K562 (cell line): Measurements from ENCODE around the gene NUP43. TPM values are rescaled to one million over a fixed set of nuclear protein-coding genes. Genes with fewer than 3 reads are reported as not detected.

Experiments
- BCOR ChIP-seq: fragments of 450-650 bp; IDR thresholded peaks from 2 replicates; pipeline ENCODE4 v1.6.1; 2016
- CXXC5 ChIP-seq: fragments of 250-450 bp; sonication (Bioruptor Pico); IDR thresholded peaks from 2 replicates; pipeline ENCODE4 v1.8.0; 2022; ENCODE audit warnings: inconsistent platforms, mild to moderate bottlenecking, moderate library complexity
- DACH1 ChIP-seq: fragments of 450-650 bp; IDR thresholded peaks from 2 replicates; pipeline ENCODE4 v1.6.1; 2018; ENCODE audit not compliant: partially characterized antibody
- KLF1 ChIP-seq: fragments of 450-650 bp; IDR thresholded peaks from 2 replicates; pipeline ENCODE4 v1.6.1; 2016; ENCODE audit warnings: missing genetic modification characterization, missing compliant biosample characterization
- L3MBTL2 ChIP-seq: fragments of 450-650 bp; IDR thresholded peaks from 2 replicates; pipeline ENCODE4 v1.6.1; 2016; ENCODE audit warnings: mild to moderate bottlenecking, moderate library complexity
- PCBP2 ChIP-seq: fragments of 200-400 bp; formaldehyde crosslinking; IDR thresholded peaks from 2 replicates; pipeline ENCODE4 v1.6.1; 2018; ENCODE audit warnings: low read length, low read depth, mild to moderate bottlenecking, moderate library complexity; ENCODE audit not compliant: poor library complexity, severe bottlenecking
- PKNOX1 ChIP-seq: fragments of 450-650 bp; IDR thresholded peaks from 2 replicates; pipeline ENCODE4 v1.6.1; 2016
- PPARD ChIP-seq: fragments of 250-450 bp; sonication (Bioruptor Pico); IDR thresholded peaks from 2 replicates; pipeline ENCODE4 v1.8.0; 2022; ENCODE audit warnings: inconsistent platforms, mild to moderate bottlenecking, moderate library complexity
- SIRT6 ChIP-seq: IDR thresholded peaks from one replicate; pipeline ENCODE4 v1.6.1; 2012; ENCODE audit warnings: low read depth, mild to moderate bottlenecking, control low read depth, inconsistent platforms, low read length, moderate library complexity
- SREBF2 ChIP-seq: sonication (generic); formaldehyde crosslinking; IDR thresholded peaks from 2 replicates; pipeline ENCODE4 v1.4.0; 2020; ENCODE audit warnings: mild to moderate bottlenecking, missing genetic modification reagents
- TAF1 ChIP-seq: IDR thresholded peaks from 2 replicates; pipeline ENCODE4 v1.6.1; 2011; ENCODE audit warnings: mild to moderate bottlenecking, low read length, moderate library complexity; ENCODE audit not compliant: insufficient read depth, control insufficient read depth, severe bottlenecking; ENCODE audit errors: extremely low read depth
- TAF7 ChIP-seq: fragments of 450-650 bp; IDR thresholded peaks from 2 replicates; pipeline ENCODE4 v1.6.1; 2016; ENCODE audit warnings: missing genetic modification characterization, missing compliant biosample characterization
- TBL1XR1 ChIP-seq, 2 experiments: IDR thresholded peaks; 2 replicates each; pipeline ENCODE4 v1.6.1; 2012; ENCODE audit warnings: improper control_type of control experiment in 2 of 2, low read length in 2 of 2, mild to moderate bottlenecking in 1 of 2
- ZFPM2 ChIP-seq: fragments of 250-450 bp; sonication (Bioruptor Pico); IDR thresholded peaks from 2 replicates; pipeline ENCODE4 v1.5.1; 2022; ENCODE audit warnings: mild to moderate bottlenecking
- ZNF282 ChIP-seq: sonication (generic); formaldehyde crosslinking; IDR thresholded peaks from 2 replicates; pipeline ENCODE4 v1.8.1; 2023; ENCODE audit warnings: missing genetic modification reagents
- ZNF41 ChIP-seq: fragments of 250-450 bp; sonication (Bioruptor Pico); conservative IDR thresholded peaks from 2 replicates; pipeline ENCODE4 v1.4.0; 2020; ENCODE audit warnings: mild to moderate bottlenecking
- polyA plus RNA-seq, 8 experiments: library from polyadenylated mRNA; depleted of rRNA in 4 of 8; stranded (reverse) in 5 of 8; unstranded in 3 of 8; fragments of >200 nt; fragmentation: Nextera tagmentation in 2 of 8; fragmentation: Illumina TruSeq in 1 of 8; extraction: Ambion mirVana in 2 of 8; extraction: Trizol in 1 of 8; gene quantifications; 2 replicates each; pipeline versions ENCODE4 v1.2.1 to v1.2.3, GENCODE V29; 2011 to 2014; ENCODE audit warnings: inconsistent platforms in 1 of 8, missing spikeins in 1 of 8
- total RNA-seq, 7 experiments: library from RNA; depleted of rRNA in 6 of 7; stranded (reverse); fragments of >200 nt in 6 of 7; fragmentation: Illumina TruSeq in 2 of 7; extraction: Trizol in 2 of 7; gene quantifications; 2 replicates each; pipeline versions ENCODE4 v1.2.1 to v1.2.3, GENCODE V29; 2011 to 2021; ENCODE audit warnings: low replicate concordance in 1 of 7
- TF ChIP-seq, protein P1 (sequence below): sonication (generic); formaldehyde crosslinking; IDR thresholded peaks from 2 replicates; pipeline ENCODE4 v1.8.0; 2022; ENCODE audit warnings: mild to moderate bottlenecking, missing genetic modification reagents
- TF ChIP-seq, protein P2 (sequence below): fragments of 250-450 bp; sonication (Bioruptor Pico); IDR thresholded peaks from 2 replicates; pipeline ENCODE4 v1.8.0; 2021; ENCODE audit warnings: moderate library complexity, mild to moderate bottlenecking, inconsistent platforms
- TF ChIP-seq, protein P3 (sequence below): sonication (generic); formaldehyde crosslinking; IDR thresholded peaks from 2 replicates; pipeline ENCODE4 v1.8.0; 2022; ENCODE audit warnings: mild to moderate bottlenecking, missing genetic modification reagents
- TF ChIP-seq, protein P4 (sequence below): fragments of 450-650 bp; formaldehyde crosslinking; IDR thresholded peaks from 2 replicates; pipeline ENCODE4 v1.4.0; 2020; ENCODE audit warnings: mild to moderate bottlenecking, moderate library complexity

NUP43 gene
- total and polyA plus RNA-seq, 9 of the 15 experiments (the other 6 are each of a cell fraction or from before 2014, with no cell fraction given) = 28.9 to 136 (median 67.4) TPM

DNA sequence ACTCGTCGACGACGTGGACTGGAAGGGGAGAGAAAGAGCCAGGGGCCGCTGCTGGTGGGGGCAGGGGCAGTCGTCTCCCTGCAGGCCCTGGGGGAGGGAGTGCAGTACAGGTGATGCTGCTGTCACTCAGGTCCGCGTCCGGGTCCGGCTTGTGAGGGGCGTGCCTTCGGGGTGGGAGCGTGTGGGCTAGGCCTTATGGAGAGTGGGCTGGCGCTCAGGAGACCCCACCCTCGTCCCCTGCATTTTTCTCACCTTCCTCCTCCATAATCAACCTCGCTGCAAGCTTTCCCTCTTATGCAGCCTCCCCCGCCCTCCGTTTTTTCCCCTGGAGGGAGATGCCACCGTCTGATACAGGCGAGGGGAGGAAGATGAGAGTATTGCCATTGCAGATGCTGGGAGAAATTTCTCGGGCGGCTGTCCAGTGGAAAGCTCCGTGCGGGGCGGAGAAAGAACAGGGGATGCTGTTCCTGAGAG is 3.8 kb upstream of the NUP43 start (continued):
- TF ChIP-seq, protein P1, sequence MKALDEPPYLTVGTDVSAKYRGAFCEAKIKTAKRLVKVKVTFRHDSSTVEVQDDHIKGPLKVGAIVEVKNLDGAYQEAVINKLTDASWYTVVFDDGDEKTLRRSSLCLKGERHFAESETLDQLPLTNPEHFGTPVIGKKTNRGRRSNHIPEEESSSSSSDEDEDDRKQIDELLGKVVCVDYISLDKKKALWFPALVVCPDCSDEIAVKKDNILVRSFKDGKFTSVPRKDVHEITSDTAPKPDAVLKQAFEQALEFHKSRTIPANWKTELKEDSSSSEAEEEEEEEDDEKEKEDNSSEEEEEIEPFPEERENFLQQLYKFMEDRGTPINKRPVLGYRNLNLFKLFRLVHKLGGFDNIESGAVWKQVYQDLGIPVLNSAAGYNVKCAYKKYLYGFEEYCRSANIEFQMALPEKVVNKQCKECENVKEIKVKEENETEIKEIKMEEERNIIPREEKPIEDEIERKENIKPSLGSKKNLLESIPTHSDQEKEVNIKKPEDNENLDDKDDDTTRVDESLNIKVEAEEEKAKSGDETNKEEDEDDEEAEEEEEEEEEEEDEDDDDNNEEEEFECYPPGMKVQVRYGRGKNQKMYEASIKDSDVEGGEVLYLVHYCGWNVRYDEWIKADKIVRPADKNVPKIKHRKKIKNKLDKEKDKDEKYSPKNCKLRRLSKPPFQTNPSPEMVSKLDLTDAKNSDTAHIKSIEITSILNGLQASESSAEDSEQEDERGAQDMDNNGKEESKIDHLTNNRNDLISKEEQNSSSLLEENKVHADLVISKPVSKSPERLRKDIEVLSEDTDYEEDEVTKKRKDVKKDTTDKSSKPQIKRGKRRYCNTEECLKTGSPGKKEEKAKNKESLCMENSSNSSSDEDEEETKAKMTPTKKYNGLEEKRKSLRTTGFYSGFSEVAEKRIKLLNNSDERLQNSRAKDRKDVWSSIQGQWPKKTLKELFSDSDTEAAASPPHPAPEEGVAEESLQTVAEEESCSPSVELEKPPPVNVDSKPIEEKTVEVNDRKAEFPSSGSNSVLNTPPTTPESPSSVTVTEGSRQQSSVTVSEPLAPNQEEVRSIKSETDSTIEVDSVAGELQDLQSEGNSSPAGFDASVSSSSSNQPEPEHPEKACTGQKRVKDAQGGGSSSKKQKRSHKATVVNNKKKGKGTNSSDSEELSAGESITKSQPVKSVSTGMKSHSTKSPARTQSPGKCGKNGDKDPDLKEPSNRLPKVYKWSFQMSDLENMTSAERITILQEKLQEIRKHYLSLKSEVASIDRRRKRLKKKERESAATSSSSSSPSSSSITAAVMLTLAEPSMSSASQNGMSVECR (CRISPR knock-in tag) = peak; percentile 97
- TF ChIP-seq SIRT6 (no peak), KLF1 (tag) (no peak), TAF1 (peak; percentile 73), TAF7 (no peak), PKNOX1 (peak; percentile 94), PCBP2 (no peak), SREBF2 (CRISPR knock-in tag) (no peak), BCOR (no peak), L3MBTL2 (peak; percentile 50; the same call in 1 of the 2 replicates), ZNF282 (CRISPR knock-in tag) (0 out of 2 replicates have a peak, but pooled peaks have one; percentile 30), ZNF41 (CRISPR knock-in tag) (no peak; the same call in 1 of the 2 replicates), PPARD (CRISPR knock-in tag) (no peak), CXXC5 (CRISPR knock-in tag) (no peak; the same call in 1 of the 2 replicates), DACH1 (no peak), ZFPM2 (CRISPR knock-in tag) (no peak), TBL1XR1 (IDR thresholded peaks at IDR 0.05; ENCODE audit: low read length in 2 of 2) (no peak)
- TF ChIP-seq, protein P2, sequence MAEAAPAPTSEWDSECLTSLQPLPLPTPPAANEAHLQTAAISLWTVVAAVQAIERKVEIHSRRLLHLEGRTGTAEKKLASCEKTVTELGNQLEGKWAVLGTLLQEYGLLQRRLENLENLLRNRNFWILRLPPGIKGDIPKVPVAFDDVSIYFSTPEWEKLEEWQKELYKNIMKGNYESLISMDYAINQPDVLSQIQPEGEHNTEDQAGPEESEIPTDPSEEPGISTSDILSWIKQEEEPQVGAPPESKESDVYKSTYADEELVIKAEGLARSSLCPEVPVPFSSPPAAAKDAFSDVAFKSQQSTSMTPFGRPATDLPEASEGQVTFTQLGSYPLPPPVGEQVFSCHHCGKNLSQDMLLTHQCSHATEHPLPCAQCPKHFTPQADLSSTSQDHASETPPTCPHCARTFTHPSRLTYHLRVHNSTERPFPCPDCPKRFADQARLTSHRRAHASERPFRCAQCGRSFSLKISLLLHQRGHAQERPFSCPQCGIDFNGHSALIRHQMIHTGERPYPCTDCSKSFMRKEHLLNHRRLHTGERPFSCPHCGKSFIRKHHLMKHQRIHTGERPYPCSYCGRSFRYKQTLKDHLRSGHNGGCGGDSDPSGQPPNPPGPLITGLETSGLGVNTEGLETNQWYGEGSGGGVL = no peak
- TF ChIP-seq, protein P3, sequence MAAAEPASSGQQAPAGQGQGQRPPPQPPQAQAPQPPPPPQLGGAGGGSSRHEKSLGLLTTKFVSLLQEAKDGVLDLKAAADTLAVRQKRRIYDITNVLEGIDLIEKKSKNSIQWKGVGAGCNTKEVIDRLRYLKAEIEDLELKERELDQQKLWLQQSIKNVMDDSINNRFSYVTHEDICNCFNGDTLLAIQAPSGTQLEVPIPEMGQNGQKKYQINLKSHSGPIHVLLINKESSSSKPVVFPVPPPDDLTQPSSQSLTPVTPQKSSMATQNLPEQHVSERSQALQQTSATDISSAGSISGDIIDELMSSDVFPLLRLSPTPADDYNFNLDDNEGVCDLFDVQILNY (CRISPR knock-in tag) = no peak
- TF ChIP-seq, protein P4, sequence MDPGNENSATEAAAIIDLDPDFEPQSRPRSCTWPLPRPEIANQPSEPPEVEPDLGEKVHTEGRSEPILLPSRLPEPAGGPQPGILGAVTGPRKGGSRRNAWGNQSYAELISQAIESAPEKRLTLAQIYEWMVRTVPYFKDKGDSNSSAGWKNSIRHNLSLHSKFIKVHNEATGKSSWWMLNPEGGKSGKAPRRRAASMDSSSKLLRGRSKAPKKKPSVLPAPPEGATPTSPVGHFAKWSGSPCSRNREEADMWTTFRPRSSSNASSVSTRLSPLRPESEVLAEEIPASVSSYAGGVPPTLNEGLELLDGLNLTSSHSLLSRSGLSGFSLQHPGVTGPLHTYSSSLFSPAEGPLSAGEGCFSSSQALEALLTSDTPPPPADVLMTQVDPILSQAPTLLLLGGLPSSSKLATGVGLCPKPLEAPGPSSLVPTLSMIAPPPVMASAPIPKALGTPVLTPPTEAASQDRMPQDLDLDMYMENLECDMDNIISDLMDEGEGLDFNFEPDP = no peak
